ENCODE data around the gene PKP4.

PKP4 gene

DNA sequence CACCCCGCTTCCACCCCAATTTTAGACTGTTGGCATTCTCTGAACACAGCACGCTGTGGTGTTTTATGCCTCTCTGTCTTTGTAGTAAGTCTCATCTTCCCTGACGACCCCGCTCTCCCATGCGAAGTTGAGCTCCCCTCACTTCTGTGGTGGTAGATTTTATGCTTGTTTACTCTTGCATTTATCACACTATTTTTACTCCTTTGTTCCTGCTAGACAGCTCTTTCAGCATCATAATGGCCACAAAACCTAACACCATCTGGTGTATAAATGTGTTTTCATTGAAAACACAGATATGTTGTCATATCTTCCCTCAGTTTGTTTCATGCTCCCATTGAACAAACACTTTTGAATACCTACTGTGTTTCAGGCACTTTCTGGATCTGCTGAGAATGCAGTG lies 57.1 kb downstream of the PKP4 start:
- TF ChIP-seq POLR2A (IDR thresholded peaks at IDR 0.05; ENCODE audit: low read depth, low read length) = no peak
- DNase-seq (ENCODE audit: insufficient read length, low spot score) (no peak), FAIRE-seq (peak; percentile 6)

DNA sequence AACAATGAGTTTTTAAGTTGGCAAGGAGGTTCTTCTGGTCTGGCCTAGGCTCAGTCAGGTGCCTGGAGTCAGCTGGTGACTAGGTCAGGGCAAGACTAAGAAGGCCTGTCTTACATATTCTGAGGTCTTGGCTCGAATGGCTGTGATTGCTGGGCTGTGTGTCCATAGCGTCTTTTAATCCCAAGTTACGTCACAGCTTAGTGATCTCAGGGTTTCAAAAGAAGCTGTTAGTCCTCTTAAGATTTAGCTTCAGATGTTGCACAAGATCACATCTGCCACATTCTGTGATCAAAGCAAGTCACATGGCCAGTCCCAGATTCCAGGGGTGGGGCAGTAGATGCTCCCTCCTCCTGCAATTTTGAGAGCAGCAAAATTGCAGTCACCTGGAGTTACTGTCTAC lies 61.3 kb downstream of the PKP4 start:
- TF ChIP-seq POLR2A (IDR thresholded peaks at IDR 0.05; ENCODE audit: low read depth, low read length) = no peak
- FAIRE-seq (no peak), DNase-seq (ENCODE audit: insufficient read length, low spot score) (no peak)

DNA sequence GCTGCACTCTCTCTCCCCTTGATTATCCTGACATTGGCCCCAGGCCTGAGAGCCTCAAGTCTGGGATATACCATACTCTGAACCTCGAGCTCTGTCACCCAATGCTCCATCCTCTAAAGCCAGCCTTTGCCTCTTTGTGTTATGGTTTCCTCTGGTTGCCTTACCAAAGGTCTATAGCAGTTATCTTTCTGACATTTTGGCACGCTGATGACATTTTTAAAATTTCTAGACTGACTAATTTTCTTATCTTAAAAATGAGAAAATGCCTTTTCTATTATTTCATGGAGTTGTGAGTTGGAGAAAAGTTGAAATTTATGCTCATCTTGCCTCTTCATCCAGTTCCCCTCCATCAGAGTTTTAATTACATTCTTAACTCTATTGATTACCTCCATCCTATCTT lies 62.7 kb downstream of the PKP4 start:
- DNase-seq (ENCODE audit: insufficient read length, low spot score) (no peak), FAIRE-seq (no peak)
- no peak for TF ChIP-seq POLR2A (IDR thresholded peaks at IDR 0.05; ENCODE audit: low read depth, low read length)

DNA sequence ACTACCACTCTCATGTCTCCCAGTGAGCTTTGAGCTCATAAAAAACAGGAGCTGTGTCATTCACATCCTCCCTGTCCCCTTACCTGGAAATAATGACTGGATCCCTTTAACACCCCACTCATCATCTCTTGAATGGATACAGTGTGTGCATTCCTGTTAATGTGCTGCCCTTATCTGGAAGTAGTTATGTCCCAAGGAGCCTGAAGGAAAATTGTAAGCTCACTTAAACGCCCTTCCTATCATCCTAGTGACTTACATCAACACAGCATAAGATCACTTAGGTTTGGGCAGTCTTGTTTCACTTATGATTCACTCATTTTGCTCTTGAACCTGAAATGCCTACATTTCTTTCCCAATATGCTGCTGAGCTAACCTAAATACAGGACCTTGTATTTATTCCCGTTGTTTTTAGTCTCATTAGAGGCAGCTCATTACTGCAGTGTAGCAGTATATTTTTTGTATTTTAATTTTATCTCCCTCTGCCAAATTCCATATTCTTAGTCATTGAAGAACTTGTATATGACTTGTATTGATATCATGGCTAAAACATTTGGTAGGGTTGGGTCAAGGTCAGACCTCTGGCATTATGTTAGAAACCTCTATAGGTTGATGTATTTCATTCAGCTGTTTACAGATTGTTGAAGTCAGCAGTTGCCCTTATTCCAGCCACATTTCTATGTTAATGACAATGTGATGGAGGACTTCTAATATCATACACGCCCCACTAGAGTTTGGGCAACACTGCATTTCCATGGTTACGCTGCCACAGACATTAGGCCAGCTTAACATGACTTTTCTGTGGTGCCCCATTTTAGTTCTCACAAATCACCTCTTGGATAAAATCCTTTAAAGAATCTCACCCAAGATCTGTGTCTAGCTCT lies 72.9 kb downstream of the PKP4 start:
- FAIRE-seq (peak; percentile 88), DNase-seq (ENCODE audit: insufficient read length, low spot score) (no peak)
- TF ChIP-seq POLR2A (IDR thresholded peaks at IDR 0.05; ENCODE audit: low read depth, low read length) = no peak

DNA sequence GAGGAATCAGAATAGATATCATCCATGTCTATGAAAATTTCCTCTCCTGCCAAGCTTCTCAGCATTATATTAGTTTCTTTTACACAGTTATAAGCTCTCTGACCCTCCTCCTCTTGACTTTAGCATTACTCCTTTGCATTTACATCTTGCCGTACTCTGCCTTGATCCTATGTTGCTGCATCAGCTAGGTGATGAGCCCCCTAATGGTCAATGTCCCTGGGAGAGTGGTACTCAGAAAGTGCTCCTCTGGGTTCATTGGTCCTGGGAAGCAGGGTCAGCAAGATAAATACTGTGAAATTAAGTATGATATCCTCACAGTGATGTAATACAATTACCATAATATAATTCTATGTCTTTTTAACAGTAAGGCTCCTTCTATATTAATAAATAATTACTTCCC lies 74.1 kb downstream of the PKP4 start:
- FAIRE-seq = no peak

DNA sequence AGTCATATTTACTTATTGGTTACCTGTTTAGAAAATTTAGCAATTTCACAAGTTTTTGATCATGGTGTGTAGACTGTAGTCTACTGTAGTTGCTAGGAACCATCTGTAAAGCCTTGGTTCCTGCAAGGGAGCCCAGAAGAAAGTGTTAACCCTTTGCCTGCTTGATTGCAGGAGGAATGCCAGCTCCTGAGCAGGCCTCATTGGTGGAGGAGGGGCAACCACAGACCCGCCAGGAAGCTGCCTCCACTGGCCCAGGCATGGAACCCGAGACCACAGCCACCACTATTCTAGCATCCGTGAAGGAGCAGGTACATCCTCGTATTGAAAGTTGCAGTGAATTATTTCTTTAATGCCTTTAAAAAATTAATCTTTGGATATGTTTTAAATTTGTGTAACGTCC lies 76.3 kb downstream of the PKP4 start:
- TF ChIP-seq POLR2A (IDR thresholded peaks at IDR 0.05; ENCODE audit: low read depth, low read length) = no peak
- FAIRE-seq = no peak
- DNase-seq (ENCODE audit: insufficient read length, low spot score) = no peak

More for the DNA sequence above, 74.1 kb downstream of the PKP4 start:
- TF ChIP-seq POLR2A (IDR thresholded peaks at IDR 0.05; ENCODE audit: low read depth, low read length) = no peak
- DNase-seq (ENCODE audit: insufficient read length, low spot score) = no peak

DNA sequence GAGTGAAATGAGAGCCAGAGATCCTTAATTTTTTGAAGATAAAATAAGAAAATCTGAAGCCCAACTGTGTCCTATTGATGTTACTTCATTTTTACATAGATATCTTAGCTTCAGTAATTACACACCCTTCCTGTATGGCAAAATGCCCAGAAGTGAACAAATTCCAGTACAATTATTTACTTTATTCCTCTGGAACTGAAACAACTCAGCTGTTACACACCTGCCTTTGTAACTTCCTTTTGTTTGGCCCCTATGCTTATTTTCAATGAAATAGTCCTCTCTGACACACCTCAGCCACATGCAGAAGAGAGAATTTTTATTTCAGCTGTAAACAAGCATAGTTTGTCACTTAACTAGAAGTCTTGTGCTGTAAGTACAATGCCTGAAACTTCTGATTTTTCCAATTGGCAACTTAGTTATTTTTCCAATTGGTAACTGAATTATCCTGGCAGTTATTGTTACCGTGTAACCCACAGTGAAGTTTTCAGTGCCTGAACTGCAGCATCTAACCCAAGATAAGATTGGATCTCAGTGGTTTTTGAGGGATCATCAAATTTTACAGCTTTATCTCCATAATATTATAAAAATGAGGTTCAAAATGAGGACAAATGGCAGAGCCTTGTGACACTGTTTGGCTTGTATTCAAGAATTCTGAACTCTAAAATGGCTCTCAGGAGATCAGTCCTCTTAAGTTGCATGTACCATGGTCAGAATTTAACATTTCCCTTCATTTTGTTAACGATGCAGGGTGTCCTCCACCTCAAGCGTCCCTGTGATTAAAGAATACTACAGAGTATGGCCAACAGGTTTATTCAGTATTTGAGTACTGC lies 82.6 kb downstream of the PKP4 start:
- no peak for TF ChIP-seq POLR2A (IDR thresholded peaks at IDR 0.05; ENCODE audit: low read depth, low read length)
- DNase-seq (ENCODE audit: insufficient read length, low spot score) (no peak), FAIRE-seq (peak; percentile 91)

DNA sequence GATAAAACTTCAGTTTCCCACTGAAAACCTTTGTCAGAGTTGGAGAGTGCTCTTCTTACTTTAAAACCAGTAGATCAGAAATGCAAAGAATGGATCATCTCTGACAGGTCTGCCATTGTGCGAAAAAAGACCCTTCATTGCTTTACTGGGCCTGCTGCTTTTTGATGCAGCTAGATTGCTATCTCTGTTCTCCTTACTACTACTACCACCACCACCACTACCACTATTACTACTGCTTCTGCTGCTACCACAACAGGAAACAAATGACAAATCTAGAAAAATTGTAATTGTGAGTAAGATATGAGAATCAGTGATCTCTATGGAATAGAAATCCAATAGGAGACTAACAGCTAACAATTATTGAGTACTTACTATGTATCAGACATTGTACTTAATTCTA lies 85.8 kb downstream of the PKP4 start:
- no peak for TF ChIP-seq POLR2A (IDR thresholded peaks at IDR 0.05; ENCODE audit: low read depth, low read length)
- FAIRE-seq (no peak), DNase-seq (ENCODE audit: insufficient read length, low spot score) (no peak)

DNA sequence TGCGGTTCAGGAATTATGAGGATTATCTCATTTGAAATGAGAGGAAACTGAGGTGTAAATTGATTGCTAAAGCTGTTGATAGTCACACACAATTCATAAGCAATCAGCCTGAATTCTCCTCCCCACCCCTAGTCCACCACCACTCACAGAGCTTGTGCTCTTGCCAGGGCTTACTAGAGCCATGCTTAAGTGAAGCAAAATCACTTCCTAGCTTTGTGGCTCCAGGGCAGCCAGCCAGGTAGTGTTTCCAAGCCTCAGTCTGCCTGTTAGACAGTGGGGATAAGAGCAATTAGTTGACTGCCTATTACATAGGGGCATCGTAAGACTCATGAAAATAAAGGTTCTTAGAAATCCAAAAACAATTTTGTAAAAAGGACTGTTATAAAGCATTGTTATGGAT lies 87.2 kb downstream of the PKP4 start:
- TF ChIP-seq POLR2A (IDR thresholded peaks at IDR 0.05; ENCODE audit: low read depth, low read length) = no peak
- FAIRE-seq = no peak

DNA sequence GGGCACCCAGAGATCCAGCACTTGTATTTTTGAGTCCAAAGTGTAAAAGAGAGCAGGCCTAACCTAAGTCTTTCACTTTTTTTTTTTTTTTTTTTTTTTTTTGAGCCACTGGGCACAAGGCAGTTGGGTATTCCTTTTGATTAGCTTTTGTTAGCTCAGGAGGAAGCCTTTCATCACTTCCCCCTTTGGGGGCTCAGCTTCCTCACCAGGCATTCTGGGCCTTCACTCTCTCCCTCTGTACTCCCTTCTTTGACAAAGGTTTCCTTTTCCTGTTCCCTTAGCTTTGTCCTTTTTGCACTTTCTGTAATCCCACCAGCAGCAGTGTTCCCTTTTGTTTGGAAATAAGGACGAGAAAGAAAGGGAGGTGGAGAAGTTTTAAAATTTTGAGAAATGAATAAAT lies 88.2 kb downstream of the PKP4 start:
- no peak for TF ChIP-seq POLR2A (IDR thresholded peaks at IDR 0.05; ENCODE audit: low read depth, low read length)
- no peak for FAIRE-seq
- no peak for DNase-seq (ENCODE audit: insufficient read length, low spot score)

More for the DNA sequence above, 87.2 kb downstream of the PKP4 start:
- no peak for DNase-seq (ENCODE audit: insufficient read length, low spot score)

DNA sequence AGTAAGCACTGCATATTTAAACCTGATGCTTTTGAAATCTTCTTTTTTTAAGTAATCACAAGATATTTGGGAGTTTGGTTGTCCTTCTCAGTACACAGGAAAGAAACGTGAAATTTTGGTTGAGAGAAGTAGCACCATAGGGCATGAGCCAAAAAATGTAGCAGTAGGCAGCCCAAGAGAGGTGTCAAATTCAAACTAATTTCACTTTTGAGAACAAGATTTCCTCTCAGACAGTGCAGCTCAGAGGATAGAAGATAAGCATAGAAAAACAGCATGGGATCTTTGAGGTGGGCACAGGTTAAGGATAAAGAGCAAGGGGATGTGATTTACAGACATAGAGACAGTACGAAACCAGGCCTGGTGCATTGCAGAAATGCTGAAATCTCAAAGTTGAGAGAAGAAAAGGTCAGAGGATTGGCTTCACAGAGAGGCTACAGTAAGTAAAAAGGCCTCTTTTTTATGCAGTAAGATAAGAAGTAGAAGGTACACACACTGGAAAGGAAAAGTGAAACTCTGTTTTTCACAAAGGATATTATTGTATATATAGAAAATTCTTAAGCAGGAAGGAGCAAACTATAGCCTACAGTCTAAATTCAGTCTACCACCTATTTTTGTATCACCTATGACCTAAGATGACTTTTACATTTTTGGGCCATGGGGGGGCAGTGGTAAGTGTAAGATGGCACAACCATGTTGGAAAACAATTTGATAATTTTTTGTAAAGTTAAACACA lies 89.8 kb downstream of the PKP4 start:
- no peak for DNase-seq (ENCODE audit: insufficient read length, low spot score)
- FAIRE-seq = no peak
- TF ChIP-seq POLR2A (IDR thresholded peaks at IDR 0.05; ENCODE audit: low read depth, low read length) = no peak

DNA sequence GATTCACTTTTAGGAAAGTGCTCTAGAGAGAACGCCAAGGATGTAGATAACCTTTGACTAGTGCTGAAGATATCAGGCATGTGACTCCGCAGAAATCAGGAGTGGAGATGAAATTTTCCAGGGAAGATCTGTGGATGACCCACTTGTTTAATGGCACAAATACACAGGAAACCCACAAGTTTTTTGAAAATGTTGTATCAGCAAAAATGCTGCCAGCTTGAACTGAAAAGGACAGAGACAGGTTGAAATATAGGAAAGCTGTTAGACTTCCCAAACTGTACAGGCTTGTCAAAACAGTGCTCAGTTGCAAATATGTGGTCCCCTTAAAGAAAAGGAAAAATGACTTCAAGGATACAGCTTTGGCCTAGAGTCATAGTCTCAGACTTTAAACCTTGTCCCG lies 96.5 kb downstream of the PKP4 start:
- DNase-seq (ENCODE audit: insufficient read length, low spot score) = no peak
- no peak for TF ChIP-seq POLR2A (IDR thresholded peaks at IDR 0.05; ENCODE audit: low read depth, low read length)
- no peak for FAIRE-seq

DNA sequence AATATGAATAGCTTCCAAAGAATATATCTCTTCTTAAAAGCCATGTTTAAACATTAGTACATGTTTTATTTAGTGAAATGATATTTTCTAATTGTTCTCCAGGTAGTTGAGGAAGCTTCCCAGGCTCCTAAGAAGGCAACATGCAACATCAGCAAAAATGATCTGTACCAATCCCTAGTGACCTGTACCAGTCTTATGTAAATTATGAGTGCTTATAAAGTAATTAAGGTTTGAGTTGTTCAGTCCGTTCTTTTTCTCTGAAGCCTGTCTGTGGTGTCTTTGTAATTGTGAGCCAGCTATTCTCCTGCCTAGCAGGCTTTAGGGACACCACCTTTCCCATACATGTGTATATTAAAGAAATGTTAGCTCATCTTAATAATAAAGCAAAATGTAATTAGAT lies 98.2 kb downstream of the PKP4 start:
- DNase-seq (ENCODE audit: insufficient read length, low spot score) (no peak), FAIRE-seq (no peak)
- TF ChIP-seq POLR2A (IDR thresholded peaks at IDR 0.05; ENCODE audit: low read depth, low read length) = no peak

DNA sequence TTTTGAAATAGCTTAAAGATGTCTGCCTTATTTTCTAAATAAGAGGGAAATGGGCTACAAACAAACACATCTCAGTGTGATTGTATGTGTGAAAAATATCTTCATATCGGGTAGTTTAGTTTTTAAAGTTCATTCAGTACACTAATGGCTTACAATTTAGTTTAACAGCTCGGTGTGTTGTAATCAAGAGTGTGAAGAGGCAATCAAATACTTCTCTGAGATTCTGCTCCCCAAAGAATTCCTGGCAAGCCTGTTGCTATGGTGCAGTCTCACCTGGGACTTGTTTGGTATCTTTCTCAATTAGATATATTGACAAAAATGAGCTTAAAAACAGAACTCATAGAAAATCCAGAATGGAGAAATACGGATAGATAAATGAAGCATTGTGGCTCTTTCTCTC lies 99.4 kb downstream of the PKP4 start:
- DNase-seq (ENCODE audit: insufficient read length, low spot score) (no peak), FAIRE-seq (peak; percentile 27)
- TF ChIP-seq POLR2A (IDR thresholded peaks at IDR 0.05; ENCODE audit: low read depth, low read length) = no peak

Measured in H54 (cell line).